GM12878 (cell line): ENCODE results near the gene BMPR1B. TPM values are rescaled to one million over a fixed set of nuclear protein-coding genes. Genes with fewer than 3 reads are reported as not detected.

ENCODE experiments used
- ATAC-seq: fragments of 200-7000 bp; cut with Tn5 transposase; 3 replicates; pipeline ENCODE4 v1.9.1; 2020; ENCODE audit warnings: mild to moderate bottlenecking, moderate library complexity
- BruUV-seq: library from RNA; stranded (reverse); fragments of 400-500 nt; replicated peaks from 2 replicates; lab custom pipeline; 2021; lab: Mats Ljungman, UMichigan
- CTCF ChIA-PET: fragments of 300-600 bp; sonication (Branson Sonifier 250); formaldehyde crosslinking; extraction: SDS; loops from one replicate; lab custom pipeline; 2021; ENCODE audit warnings: inconsistent platforms; lab: Yijun Ruan, JAX
- POLR2A ChIA-PET: fragments of 350-600 bp; formaldehyde crosslinking; extraction: SDS; loops from one replicate; lab custom pipeline; 2021; ENCODE audit warnings: inconsistent platforms; lab: Charles Lee
- RAD21 ChIA-PET: fragments of 300-600 bp; sonication (Branson Sonifier 250); formaldehyde crosslinking; loops from one replicate; lab custom pipeline; 2023; ENCODE audit warnings: antibody characterized with exemption; ENCODE audit not compliant: unreplicated experiment; lab: Charles Lee
- SMC1A ChIA-PET: fragments of 300-600 bp; sonication (Branson Sonifier 250); formaldehyde crosslinking; loops from one replicate; lab custom pipeline; 2023; ENCODE audit not compliant: unreplicated experiment, uncharacterized antibody; lab: Charles Lee
- DNase-seq: peaks from one replicate; pipeline ENCODE4 v3.0.0-alpha.2; 2011; ENCODE audit warnings: low read depth, low spot score
- FAIRE-seq: peaks from 3 replicates; lab custom pipeline; 2011; peaks lifted over from hg19 to GRCh38; lab: Jason Lieb, UNC
- H2AFZ ChIP-seq: 2 replicates; pipeline ENCODE4 v1.6.0; 2011; ENCODE audit warnings: low read depth, low read length, control low read depth; ENCODE audit not compliant: control insufficient read depth
- H3K27ac ChIP-seq: 2 replicates; pipeline ENCODE4 v1.5.1; 2011; ENCODE audit warnings: control low read depth; ENCODE audit not compliant: control insufficient read depth, insufficient read depth
- H3K27me3 ChIP-seq, 2 experiments: replicated peaks in 1 of 2; 2 replicates each; pipeline versions ENCODE4 v1.6.0 to v1.6.1; 2011; ENCODE audit warnings: low read length in 1 of 2; ENCODE audit not compliant: control insufficient read depth in 2 of 2, insufficient read depth in 2 of 2
- H3K36me3 ChIP-seq, 2 experiments: 2 replicates each; pipeline ENCODE4 v1.5.1; 2011; ENCODE audit warnings: low read length in 1 of 2; ENCODE audit not compliant: control insufficient read depth in 2 of 2, insufficient read depth in 2 of 2
- H3K4me1 ChIP-seq: 2 replicates; pipeline ENCODE4 v1.6.1; 2011; ENCODE audit warnings: mild to moderate bottlenecking, low read length, moderate library complexity, mixed read lengths; ENCODE audit not compliant: control insufficient read depth, insufficient read depth
- H3K4me2 ChIP-seq: 2 replicates; pipeline ENCODE4 v1.6.0; 2011; ENCODE audit warnings: control low read depth; ENCODE audit not compliant: control insufficient read depth, insufficient read depth
- H3K4me3 ChIP-seq: fragments of 200-600 bp; sonication (generic); 2 replicates; pipeline ENCODE4 v1.5.1; 2016
- H3K79me2 ChIP-seq: 2 replicates; pipeline ENCODE4 v1.6.0; 2011; ENCODE audit warnings: low read length; ENCODE audit not compliant: control insufficient read depth, insufficient read depth
- H3K9ac ChIP-seq: 2 replicates; pipeline ENCODE4 v1.8.0; 2011; ENCODE audit warnings: low read length, control low read depth, mixed read lengths; ENCODE audit not compliant: control insufficient read depth, insufficient read depth
- H3K9me3 ChIP-seq: replicated peaks from 3 replicates; pipeline ENCODE4 v1.5.1; 2011; ENCODE audit warnings: mild to moderate bottlenecking, low read length; ENCODE audit not compliant: control insufficient read depth, insufficient read depth
- H4K20me1 ChIP-seq: 2 replicates; pipeline ENCODE4 v1.6.0; 2011; ENCODE audit not compliant: control insufficient read depth, insufficient read depth
- CBX3 ChIP-seq: fragments of 200-600 bp; sonication (generic); IDR thresholded peaks from 2 replicates; pipeline ENCODE4 v1.6.1; 2016; ENCODE audit warnings: low read depth, borderline replicate concordance
- EP300 ChIP-seq, 2 experiments: fragments of 150-350 bp in 1 of 2; IDR thresholded peaks; 2 replicates each; pipeline ENCODE4 v1.6.1; 2011 to 2012; ENCODE audit warnings: low read depth in 2 of 2, low read length in 2 of 2, borderline replicate concordance in 1 of 2, improper control_type of control experiment in 1 of 2, inconsistent platforms in 1 of 2; ENCODE audit not compliant: control insufficient read depth in 1 of 2
- ETV6 ChIP-seq, 2 experiments: fragments of 450-650 bp in 1 of 2; IDR thresholded peaks in 1 of 2; conservative IDR thresholded peaks in 1 of 2; 2 replicates each; pipeline ENCODE4 v1.6.1; 2014; ENCODE audit warnings: antibody characterized with exemption in 1 of 2, borderline replicate concordance in 1 of 2, low read depth in 1 of 2, mild to moderate bottlenecking in 1 of 2, moderate library complexity in 1 of 2
- IRF5 ChIP-seq: fragments of 450-650 bp; IDR thresholded peaks from 2 replicates; pipeline ENCODE4 v1.6.1; 2017; ENCODE audit warnings: borderline replicate concordance
- POLR2A ChIP-seq: IDR thresholded peaks from 2 replicates; pipeline ENCODE4 v1.6.1; 2011; ENCODE audit warnings: low read depth, mild to moderate bottlenecking, low read length
- POLR2AphosphoS2 ChIP-seq: IDR thresholded peaks from 2 replicates; pipeline ENCODE4 v1.6.1; 2011; ENCODE audit warnings: low read depth, mild to moderate bottlenecking, low read length, improper control_type of control experiment, moderate library complexity
- RAD21 ChIP-seq: IDR thresholded peaks from 2 replicates; pipeline ENCODE4 v1.6.1; 2011; ENCODE audit warnings: mild to moderate bottlenecking, low read depth, low read length, moderate library complexity; ENCODE audit not compliant: insufficient read depth
- RELB ChIP-seq: fragments of 450-650 bp; IDR thresholded peaks from 2 replicates; pipeline ENCODE4 v1.6.1; 2017; ENCODE audit warnings: low read depth, mild to moderate bottlenecking, moderate library complexity
- RFX5 ChIP-seq: IDR thresholded peaks from 2 replicates; pipeline ENCODE4 v1.6.1; 2011; ENCODE audit warnings: low read depth, low read length, improper control_type of control experiment
- SMARCA5 ChIP-seq: fragments of 450-650 bp; IDR thresholded peaks from 2 replicates; pipeline ENCODE4 v1.6.1; 2017; ENCODE audit warnings: mild to moderate bottlenecking
- ZNF274 ChIP-seq: IDR thresholded peaks from one replicate; pipeline ENCODE4 v1.8.0; 2011; ENCODE audit not compliant: insufficient read length, insufficient read depth
- WGBS: methylation state at CpG from one replicate; pipeline ENCODE4 v1.1.6; 2016; ENCODE audit warnings: low lambda C conversion rate; ENCODE audit not compliant: insufficient replicate concordance, insufficient coverage; ENCODE audit errors: missing lambda C conversion rate; 5-methylcytosine and 5-hydroxymethylcytosine counted together
- in situ Hi-C: fragments of 300-500 bp; cut with MboI; formaldehyde crosslinking; loops from 9 replicates; pipeline ENCODE4 v1.14.3; 2018; ENCODE audit warnings: mixed read lengths
- intact Hi-C: fragments of 100-400 bp; cut with micrococcal nuclease; formaldehyde crosslinking; loops from one replicate; pipeline ENCODE4 v1.14.2; 2022; ENCODE audit not compliant: unreplicated experiment
- polyA plus RNA-seq, 11 experiments: library from polyadenylated mRNA; depleted of rRNA in 4 of 11; unstranded in 6 of 11; stranded (reverse) in 5 of 11; fragments of >200 nt; fragmentation: Nextera tagmentation in 4 of 11; fragmentation: Illumina TruSeq in 1 of 11; extraction: Ambion mirVana in 4 of 11; extraction: Trizol in 1 of 11; gene quantifications; 1 replicate in 1 of 11; 2 replicates in 10 of 11; pipeline versions ENCODE4 v1.2.1 to v1.2.3, GENCODE V29; 2011 to 2016; ENCODE audit warnings: inconsistent platforms in 2 of 11, missing spikeins in 2 of 11, low read depth in 1 of 11
- total RNA-seq, 4 experiments: library from RNA; depleted of rRNA in 3 of 4; stranded (reverse); fragments of >200 nt in 3 of 4; fragmentation: Illumina TruSeq in 1 of 4; extraction: Trizol in 1 of 4; gene quantifications; 2 replicates each; pipeline versions ENCODE4 v1.2.1 to v1.2.3, GENCODE V29; 2013 to 2021
- TF ChIP-seq, protein P1 (sequence below): fragments of 450-650 bp; conservative IDR thresholded peaks from 2 replicates; pipeline ENCODE4 v1.6.1; 2017; ENCODE audit warnings: mild to moderate bottlenecking, moderate library complexity
- TF ChIP-seq, protein P2 (sequence below): fragments of 150-350 bp; IDR thresholded peaks from 2 replicates; pipeline ENCODE4 v1.6.1; 2014; ENCODE audit warnings: mild to moderate bottlenecking, low read depth, low read length
- TF ChIP-seq, protein P3 (sequence below): fragments of 450-650 bp; IDR thresholded peaks from 2 replicates; pipeline ENCODE4 v1.6.1; 2014; ENCODE audit warnings: mild to moderate bottlenecking

The BMPR1B gene
- total and polyA plus RNA-seq, 10 of the 15 experiments (the other 5 are each of a cell fraction or from before 2014, with no cell fraction given) = not detected

GRCh38 chr4:94882756-94883155 is 125.0 kb downstream of the BMPR1B start:
- Histone ChIP-seq H3K9ac (no peak overlapping the region), H4K20me1 (no peaks in the 10 kb centered on the region), H3K4me2 (no peak overlapping the region), H3K36me3 (no peaks in the 10 kb centered on the region), H3K27me3 (no peaks in the 10 kb centered on the region), H3K4me1 (no peaks in the 10 kb centered on the region), H3K4me3 (no peak overlapping the region), H3K79me2 (no peaks in the 10 kb centered on the region), H2AFZ (no peak overlapping the region), H3K9me3 (no peaks in the 10 kb centered on the region), H3K27ac (no peak overlapping the region)
- TF ChIP-seq IRF5 (no peak), CBX3 (no peak), RELB (no peak), ETV6 (conservative IDR thresholded peaks at IDR 0.05 in 1 of 2, IDR thresholded peaks at IDR 0.05 in 1 of 2; ENCODE audit: borderline replicate concordance in 1 of 2, low read depth in 1 of 2) (no peak), POLR2AphosphoS2 (no peak), RFX5 (no peak), EP300 (IDR thresholded peaks at IDR 0.05; ENCODE audit: borderline replicate concordance in 1 of 2, control insufficient read depth in 1 of 2, low read depth in 2 of 2, low read length in 2 of 2) (no peak), POLR2A (no peak), RAD21 (no peak), ZNF274 (no peak), SMARCA5 (no peak)
- TF ChIP-seq, protein P1, sequence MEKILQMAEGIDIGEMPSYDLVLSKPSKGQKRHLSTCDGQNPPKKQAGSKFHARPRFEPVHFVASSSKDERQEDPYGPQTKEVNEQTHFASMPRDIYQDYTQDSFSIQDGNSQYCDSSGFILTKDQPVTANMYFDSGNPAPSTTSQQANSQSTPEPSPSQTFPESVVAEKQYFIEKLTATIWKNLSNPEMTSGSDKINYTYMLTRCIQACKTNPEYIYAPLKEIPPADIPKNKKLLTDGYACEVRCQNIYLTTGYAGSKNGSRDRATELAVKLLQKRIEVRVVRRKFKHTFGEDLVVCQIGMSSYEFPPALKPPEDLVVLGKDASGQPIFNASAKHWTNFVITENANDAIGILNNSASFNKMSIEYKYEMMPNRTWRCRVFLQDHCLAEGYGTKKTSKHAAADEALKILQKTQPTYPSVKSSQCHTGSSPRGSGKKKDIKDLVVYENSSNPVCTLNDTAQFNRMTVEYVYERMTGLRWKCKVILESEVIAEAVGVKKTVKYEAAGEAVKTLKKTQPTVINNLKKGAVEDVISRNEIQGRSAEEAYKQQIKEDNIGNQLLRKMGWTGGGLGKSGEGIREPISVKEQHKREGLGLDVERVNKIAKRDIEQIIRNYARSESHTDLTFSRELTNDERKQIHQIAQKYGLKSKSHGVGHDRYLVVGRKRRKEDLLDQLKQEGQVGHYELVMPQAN = no peak
- TF ChIP-seq, protein P2, sequence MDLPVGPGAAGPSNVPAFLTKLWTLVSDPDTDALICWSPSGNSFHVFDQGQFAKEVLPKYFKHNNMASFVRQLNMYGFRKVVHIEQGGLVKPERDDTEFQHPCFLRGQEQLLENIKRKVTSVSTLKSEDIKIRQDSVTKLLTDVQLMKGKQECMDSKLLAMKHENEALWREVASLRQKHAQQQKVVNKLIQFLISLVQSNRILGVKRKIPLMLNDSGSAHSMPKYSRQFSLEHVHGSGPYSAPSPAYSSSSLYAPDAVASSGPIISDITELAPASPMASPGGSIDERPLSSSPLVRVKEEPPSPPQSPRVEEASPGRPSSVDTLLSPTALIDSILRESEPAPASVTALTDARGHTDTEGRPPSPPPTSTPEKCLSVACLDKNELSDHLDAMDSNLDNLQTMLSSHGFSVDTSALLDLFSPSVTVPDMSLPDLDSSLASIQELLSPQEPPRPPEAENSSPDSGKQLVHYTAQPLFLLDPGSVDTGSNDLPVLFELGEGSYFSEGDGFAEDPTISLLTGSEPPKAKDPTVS = no peak
- TF ChIP-seq, protein P3, sequence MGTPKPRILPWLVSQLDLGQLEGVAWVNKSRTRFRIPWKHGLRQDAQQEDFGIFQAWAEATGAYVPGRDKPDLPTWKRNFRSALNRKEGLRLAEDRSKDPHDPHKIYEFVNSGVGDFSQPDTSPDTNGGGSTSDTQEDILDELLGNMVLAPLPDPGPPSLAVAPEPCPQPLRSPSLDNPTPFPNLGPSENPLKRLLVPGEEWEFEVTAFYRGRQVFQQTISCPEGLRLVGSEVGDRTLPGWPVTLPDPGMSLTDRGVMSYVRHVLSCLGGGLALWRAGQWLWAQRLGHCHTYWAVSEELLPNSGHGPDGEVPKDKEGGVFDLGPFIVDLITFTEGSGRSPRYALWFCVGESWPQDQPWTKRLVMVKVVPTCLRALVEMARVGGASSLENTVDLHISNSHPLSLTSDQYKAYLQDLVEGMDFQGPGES = no peak
- ChIA-PET CTCF (no interaction called here), RAD21 (no interaction called here), SMC1A (interaction anchor here (1.1 kb wide), 1 partner anchor 10 kb away, joined by 4 read pairs; no protein-coding TSS in a partner anchor), POLR2A (no interaction called here)
- in situ Hi-C loops = no loop called here
- WGBS = 0% methylated on average over 1 of the region's 2 CpGs
- intact Hi-C loops = no loop called here
- no peak for ATAC-seq
- no peak for FAIRE-seq
- DNase-seq = no peak
- no TSS peak for BruUV-seq
